HG02798 (cell line): ENCODE measurements around the gene SPATA17.
A peak's percentile ranks its signal among the peaks of the same experiment; 100 is the strongest.
"Not testable (repeated sequence)": the region's sequence is repeated elsewhere in the genome, so short reads cannot be mapped to it uniquely, and the experiment has no call there.

ENCODE experiments used
- ATAC-seq: cut with Tn5 transposase; IDR thresholded peaks from one replicate; pipeline ENCODE4 v1.9.1; 2021; ENCODE audit warnings: mild to moderate bottlenecking; ENCODE audit not compliant: unreplicated experiment, poor library complexity

Gene SPATA17

GRCh38 chr1:217630711-217631591, at the start of gene SPATA17, which contains the start of gene GPATCH2:
SPATA17 (plus strand) TSS chr1:217631344; CDS start chr1:217631379, 35 bp downstream.
GPATCH2 (minus strand) TSS chr1:217631090; CDS start chr1:217630971, 119 bp downstream.
- ATAC-seq, result peak; percentile 99

DNA sequence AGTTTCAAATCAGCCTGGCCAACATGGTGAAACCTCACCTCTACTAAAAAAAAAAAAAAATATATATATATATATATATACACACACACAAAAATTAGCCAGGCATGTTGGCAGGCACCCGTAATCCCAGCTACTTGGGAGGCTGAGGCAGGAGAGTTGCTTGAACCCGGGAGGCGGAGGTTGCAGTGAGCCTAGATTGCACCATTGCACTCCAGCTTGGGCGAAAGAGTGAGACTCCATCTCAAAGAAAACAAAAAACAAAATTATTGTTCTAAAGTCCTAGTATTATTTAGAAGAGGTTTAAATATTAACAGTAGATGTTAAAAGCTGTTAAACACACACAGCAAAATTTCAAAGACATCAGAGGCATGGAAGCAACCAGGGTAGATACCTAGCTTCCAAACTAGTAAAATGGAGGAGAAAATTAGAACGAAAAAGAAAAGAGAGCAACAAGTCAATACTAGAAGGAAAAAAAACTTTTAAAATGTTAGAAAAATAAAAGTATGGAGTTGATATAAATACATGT, 46.8 kb upstream of the SPATA17 start:
- ATAC-seq, result not testable (repeated sequence)

GRCh38 chr1:217585577-217585976, 45.6 kb upstream of the SPATA17 start:
- ATAC-seq, result no peak

DNA sequence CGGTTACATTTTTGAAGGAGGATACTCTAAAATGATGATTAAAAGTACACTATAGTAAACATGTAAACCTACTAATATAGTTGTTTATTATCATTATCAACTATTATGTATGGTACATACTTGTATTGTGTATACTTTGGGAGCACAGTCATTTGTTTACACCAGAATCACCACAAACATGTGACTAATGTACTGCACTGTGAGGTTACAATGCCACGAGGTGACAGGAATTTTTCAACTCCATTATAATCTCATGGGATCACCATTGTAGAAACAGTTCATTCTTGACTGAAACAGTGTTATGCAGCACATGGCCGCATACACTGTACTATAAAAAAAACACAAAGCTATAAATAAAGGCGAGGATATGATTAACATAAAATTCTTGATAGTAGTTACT, 44.6 kb upstream of the SPATA17 start:
- no peak for ATAC-seq

- no peak for ATAC-seq
Observed at GRCh38 chr1:217590598-217590997, 40.5 kb upstream of the SPATA17 start.

GRCh38 chr1:217599154-217599553, 32.0 kb upstream of the SPATA17 start:
- ATAC-seq, result no peak

DNA sequence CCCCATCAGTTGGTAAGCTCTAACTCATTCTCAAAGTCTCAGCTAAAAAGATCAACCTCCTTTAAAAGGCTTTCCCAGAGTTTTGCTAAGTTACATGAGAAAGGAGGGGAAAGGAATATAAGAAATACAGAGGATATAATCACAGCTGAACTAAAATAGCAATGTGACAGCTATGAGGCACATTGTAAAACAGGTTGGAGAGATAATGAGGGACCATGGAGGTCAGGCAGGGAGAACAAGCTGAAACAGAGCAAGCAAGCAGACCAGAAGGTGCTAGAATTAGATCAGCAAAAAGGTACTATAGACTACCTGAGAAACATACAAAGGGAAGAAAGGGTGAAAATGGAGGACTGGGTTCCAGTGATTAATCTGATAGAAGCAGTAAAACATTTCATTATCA, 28.8 kb upstream of the SPATA17 start:
- no peak for ATAC-seq

DNA sequence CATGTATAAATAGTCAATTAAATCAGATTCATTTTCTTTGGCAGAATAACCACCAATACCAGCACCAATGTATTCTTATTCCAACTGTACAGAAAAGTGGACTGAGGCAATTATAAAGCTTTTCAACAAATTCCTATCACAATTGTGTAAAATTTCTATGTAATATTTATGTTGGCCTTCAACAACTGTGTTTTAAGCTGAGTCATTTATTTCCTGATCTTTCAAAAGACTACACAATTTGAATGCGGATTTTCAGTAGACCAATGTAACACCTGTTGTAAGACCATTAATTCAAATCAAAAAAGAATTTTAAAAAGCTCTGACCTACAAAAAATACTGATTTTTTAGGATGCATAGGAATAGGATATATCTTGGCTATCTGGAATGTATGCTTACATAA, 25.8 kb upstream of the SPATA17 start:
- no peak for ATAC-seq

- ATAC-seq, result no peak
Observed at GRCh38 chr1:217614200-217614712, 16.9 kb upstream of the SPATA17 start.

DNA sequence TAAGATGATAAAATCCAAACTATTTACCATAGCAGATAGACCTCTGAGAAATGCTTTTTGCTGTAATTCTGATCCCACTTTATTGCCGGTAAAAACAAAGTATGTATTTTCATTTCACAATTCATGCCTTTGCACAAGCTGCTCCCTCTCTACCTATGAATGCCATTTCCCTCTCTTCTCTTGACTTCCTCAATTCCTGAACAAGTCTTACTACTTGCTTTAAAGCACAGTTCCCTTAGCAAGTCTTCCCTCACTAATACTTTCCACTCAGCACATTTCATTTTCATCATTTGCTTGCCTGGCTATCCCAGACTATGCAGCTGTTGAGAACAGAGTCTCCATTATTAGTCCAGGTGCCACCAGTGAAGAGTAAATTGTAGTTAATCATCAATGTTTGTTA, 14.0 kb upstream of the SPATA17 start:
- ATAC-seq, result no peak

GRCh38 chr1:217620814-217621213, 10.3 kb upstream of the SPATA17 start:
- ATAC-seq, result peak; percentile 100

DNA sequence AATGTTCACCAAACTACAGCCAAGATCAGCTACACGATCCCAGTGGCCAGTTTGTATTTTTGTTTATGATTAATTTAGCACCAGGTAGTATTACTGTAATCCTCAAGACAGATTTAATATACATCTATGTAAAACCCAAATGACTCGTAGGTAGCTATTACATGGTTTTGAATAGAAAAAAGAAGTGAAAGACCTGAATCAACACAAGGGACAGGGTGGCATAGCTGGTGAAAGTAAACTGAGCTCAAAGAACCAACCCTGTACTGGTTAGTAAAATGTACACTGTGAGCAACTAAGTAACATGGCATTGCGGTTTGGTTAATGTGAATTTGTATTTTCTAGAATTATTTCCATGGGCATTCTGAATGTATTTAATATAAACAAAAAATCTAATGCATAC, 9.1 kb upstream of the SPATA17 start:
- peak; percentile 27 for ATAC-seq

- ATAC-seq, result no peak
Observed at GRCh38 chr1:217626321-217626720, 4.8 kb upstream of the SPATA17 start.

- ATAC-seq, result no peak
Observed at GRCh38 chr1:217627431-217627830, 3.7 kb upstream of the SPATA17 start.

DNA sequence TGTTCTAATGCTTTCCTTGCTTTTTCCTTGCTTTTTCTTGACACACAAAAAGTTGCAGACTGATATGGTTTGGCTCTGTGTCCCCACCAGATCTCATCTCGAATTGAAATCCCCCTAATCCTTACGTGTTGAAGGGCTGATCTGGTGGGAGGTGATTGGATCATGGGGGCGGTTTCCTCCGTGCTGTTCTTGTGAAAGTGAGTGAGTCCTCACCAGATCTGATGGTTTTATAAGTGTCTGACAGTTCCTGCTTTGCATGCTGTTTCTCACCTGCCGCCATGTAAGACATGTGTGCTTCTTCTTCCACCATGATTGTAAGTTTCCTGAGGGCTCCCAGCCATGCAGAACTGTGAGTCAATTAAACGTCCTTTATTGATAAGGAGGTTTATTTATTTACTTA, 11.3 kb downstream of the SPATA17 start:
- no peak for ATAC-seq

GRCh38 chr1:217647791-217648190, 16.6 kb downstream of the SPATA17 start:
- no peak for ATAC-seq

DNA sequence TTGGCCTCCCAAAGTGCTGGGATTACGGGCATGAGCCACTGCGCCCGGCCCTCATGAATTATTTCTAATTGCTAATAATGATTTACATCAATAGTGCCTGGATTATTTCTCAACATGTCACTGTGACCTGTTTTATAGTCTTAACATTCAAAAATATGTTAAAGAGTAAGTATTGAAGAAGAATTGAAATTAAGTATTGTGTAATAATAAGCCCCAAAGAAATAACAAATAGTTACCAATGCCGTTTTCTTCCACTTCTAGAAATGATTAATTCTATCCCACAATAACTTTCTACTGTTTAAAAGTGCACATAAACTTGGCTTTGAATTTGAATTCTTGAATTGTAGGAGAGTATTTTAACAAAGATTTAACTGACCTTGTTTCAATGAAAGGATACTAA, 19.5 kb downstream of the SPATA17 start:
- no peak for ATAC-seq

- ATAC-seq, result peak; percentile 72
Observed at GRCh38 chr1:217660353-217661062, 29.4 kb downstream of the SPATA17 start.

DNA sequence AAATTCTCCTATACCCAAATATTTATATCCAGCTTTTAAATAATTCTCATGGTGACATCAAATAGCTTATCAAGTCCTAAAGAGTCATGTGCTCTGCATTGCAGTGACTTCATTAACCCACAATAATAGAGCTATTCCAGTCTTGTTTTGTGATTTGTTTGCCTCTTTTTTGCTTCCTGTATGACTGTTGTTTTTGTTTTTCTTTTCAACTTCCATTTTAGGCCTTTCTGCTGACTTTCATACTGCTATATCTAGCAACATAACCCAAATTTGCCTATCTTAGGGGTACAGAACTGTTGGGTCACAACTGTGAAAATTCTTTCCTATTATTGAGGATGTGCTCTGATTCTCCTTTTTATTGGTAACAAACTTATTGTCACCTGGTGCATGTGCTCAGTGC, 30.3 kb downstream of the SPATA17 start:
- no peak for ATAC-seq

- ATAC-seq, result no peak
Observed at GRCh38 chr1:217668351-217668940, 37.3 kb downstream of the SPATA17 start.

DNA sequence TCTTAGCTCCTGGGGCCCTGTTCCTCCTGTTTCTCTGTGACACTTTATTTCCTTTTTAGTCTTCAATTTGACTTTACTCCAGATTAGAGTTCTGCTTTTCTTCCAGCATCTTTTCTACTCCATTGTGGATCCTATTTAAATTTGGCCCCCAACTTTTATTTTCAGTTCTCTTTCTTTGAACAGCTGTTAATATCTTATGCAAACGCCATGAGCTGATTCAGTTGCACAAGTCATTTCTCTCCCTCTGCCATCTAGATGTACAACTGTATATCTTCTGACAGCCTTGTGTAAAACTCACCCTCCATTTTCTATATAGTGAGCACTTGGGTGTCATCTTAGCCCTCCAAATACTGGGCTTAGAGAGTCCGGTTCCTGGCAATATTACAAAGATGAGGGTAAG, 42.2 kb downstream of the SPATA17 start:
- ATAC-seq, result peak; percentile 70
